Measurements from ENCODE around the gene IGSF11. TPM values are rescaled to one million over a fixed set of nuclear protein-coding genes. Genes with fewer than 3 reads are reported as not detected.

The IGSF11 gene
- total RNA-seq, 1 experiment from 2014 or later, result 0.71 TPM

DNA sequence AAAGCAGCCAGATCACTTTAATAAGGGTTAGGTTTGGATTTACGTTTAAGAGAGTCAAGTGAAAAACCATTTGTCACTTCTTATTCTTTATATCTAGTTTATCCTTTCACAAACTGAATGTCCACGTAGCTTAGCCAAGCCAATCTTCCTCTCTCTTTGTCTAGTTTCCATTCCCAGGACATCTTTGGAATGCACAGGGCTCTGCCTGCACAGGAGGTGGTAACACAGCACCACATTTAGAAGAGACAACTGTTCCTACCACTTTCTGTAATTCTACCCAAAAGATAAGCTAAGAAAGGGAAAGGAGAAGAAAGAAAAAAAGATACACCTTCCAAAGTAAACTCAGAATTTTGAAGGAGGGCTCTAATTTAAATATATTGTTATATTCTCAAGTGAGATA is 67.9 kb downstream of the IGSF11 start:
- in situ Hi-C loops (cut with HindIII; ENCODE audit: low pct_unique_long_range_greater_than_20kb, low sequenced_read_pairs), result no loop called here

DNA sequence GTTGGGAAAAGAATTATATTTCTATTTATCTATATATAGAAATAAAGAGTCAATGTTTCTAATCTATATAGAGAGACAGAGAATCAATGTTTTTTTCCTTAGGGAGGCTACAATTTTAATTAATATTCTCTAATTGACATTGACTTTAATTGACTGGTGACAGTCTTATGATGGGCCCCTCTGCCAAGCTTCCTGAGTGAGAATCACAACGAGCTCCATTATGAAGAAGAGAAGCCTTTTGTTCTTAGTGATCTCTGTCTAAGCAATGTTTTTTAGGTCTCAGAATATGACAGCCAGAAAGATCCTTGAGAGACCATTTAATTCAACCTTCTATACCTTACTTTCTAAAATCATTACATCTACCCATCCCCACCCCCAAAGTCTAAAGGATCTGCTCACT is 70.9 kb downstream of the IGSF11 start:
- DNase-seq (ENCODE audit: low read depth), result no peak
- in situ Hi-C loops (cut with HindIII; ENCODE audit: low pct_unique_long_range_greater_than_20kb, low sequenced_read_pairs), result no loop called here

More for the DNA sequence above, 67.9 kb downstream of the IGSF11 start:
- no peak for DNase-seq (ENCODE audit: low read depth)

DNA sequence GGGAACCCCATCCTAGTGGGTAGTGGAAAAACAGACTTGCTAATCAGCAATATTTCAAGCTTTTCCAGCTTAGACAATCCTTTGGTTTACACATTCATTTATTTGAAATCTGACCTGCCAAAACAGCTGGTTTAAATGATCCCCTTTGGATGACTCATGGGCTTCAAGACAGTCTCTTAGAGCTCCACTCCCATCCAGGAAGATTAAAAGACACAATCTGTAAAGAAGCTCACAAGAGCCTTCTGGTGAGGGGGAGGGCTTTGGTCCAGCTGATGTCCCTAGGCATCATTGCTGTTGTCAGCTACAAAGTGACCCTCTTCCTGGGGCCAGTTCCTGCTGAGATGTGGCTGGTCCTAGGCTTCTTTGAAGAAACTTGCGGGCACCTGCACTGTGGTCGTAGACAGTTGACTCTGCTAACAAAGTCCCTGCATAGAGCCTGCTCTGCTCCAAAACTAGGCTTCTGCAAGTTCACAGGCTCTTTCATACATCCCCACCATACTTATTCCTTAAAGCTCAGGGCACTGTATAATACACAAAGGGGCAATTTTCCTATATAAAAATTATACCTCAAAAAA is 73.7 kb downstream of the IGSF11 start:
- DNase-seq (ENCODE audit: low read depth), result no peak
- in situ Hi-C loops (cut with HindIII; ENCODE audit: low pct_unique_long_range_greater_than_20kb, low sequenced_read_pairs), result no loop called here

DNA sequence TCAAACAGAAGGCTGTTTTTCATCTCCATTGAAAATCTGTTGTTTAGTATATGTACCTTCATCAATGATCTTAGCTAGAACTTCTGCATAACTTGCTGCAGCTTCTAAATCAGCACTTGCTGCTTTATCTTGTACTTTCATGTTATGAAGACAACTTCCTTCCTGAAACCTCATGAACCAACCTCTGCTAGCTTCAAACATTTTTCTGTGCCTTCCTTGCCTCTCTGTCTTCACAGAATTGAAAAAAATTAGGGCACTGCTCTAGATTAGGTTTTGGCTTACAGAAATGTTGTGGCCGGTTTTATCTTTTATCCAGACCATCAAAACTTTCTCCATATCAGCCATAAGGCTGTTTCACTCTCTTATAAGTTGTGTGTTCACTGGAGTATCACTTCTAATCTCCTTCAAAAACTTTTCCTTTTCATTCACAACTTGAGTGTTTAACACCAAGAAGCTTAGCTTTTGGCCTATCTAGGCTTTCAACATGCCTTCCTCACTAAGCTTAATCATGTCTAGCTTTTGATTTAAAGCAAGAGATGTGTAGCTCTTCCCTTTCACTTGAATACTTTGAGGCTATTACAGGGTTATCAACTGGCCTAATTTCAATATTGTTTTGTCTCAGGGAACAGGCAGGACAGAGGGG is 78.6 kb downstream of the IGSF11 start:
- no peak for DNase-seq (ENCODE audit: low read depth)
- in situ Hi-C loops (cut with HindIII; ENCODE audit: low pct_unique_long_range_greater_than_20kb, low sequenced_read_pairs), result no loop called here

DNA sequence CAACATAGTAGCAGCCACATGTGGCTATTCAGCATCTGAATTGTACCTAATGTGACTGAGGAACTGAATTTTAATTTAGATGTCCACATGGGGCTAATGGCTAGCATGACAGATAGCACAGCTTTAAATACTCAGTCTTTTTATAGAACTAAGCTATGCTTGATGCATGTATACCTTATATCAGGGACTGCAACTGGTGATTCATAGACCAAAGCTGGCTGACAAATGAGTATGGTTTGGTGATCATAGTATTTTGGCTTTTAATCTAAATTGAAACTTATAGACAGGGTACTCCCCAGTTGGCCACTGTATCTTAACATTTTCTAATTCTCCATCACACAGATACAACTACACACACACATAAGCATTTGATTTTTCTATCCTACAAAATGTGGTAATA is 83.6 kb downstream of the IGSF11 start:
- in situ Hi-C loops (cut with HindIII; ENCODE audit: low pct_unique_long_range_greater_than_20kb, low sequenced_read_pairs), result no loop called here
- DNase-seq (ENCODE audit: low read depth), result no peak

DNA sequence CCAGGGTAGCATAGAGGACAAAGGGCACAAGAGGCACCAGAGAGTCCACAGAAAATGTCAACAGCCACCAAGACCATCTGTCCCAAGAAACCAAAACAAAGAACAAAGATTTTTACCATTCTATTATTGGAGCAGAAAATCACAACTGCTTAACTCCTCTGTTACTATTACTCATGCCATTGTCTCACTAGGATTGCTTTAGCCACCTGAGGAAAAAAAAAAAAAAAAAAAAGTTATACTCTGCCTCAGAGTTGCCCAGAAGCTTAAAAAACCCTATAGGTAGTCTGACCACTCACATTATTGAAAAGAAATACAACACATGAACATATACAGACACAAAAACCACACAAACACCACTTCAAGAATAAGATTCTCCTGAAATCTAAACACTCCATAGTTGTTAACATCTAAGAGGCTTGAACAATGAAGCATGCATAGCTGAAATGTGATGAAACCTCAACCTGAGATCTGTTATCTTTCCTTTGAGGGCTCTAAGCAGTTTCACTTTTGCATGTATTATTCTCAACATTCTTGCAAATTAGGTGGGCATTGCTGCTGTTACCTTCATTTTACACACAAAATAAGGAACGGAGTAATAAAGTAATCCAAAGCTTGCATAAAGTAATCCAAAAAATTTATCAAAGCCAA is 85.4 kb downstream of the IGSF11 start:
- in situ Hi-C loops (cut with HindIII; ENCODE audit: low pct_unique_long_range_greater_than_20kb, low sequenced_read_pairs), result no loop called here
- DNase-seq (ENCODE audit: low read depth), result no peak

DNA sequence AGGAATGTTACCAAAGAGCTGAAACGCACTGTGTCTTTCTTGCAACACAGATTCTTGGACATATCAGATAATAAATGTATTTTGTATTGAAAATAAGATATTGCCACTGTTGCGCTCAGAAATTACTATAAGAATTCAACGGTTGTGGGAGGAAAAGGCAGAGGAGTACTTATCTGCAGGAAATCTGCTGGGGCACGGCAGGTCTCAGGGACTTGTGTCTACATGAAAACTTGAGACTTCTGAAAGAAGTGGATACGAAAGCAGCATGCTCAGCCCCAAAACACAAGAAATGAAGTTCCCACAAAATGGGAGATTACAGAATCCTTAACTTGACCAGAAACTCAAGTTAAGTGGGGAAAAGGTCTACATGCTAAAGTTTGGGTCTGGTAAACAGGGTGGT is 86.5 kb downstream of the IGSF11 start:
- DNase-seq (ENCODE audit: low read depth), result no peak
- in situ Hi-C loops (cut with HindIII; ENCODE audit: low pct_unique_long_range_greater_than_20kb, low sequenced_read_pairs), result no loop called here

DNA sequence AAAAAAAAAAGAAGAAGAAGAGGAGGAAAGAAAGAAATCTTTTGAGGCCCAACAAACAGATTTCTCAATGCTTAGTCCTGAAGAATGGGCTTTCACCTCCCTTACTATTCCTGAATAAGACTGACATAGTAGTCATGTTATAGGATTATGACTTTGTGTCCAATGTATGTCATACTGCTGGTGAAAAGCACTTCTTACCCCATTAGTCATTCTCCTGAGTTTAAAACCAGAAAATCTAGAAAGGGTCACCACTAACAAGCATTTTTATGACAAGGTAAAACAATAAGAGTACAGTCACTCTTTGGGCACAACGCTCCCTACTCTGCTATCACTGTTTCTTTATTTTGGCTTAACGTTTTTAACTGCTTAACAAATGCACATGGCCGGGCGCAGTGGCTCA is 88.2 kb downstream of the IGSF11 start:
- DNase-seq (ENCODE audit: low read depth), result no peak
- in situ Hi-C loops (cut with HindIII; ENCODE audit: low pct_unique_long_range_greater_than_20kb, low sequenced_read_pairs), result no loop called here

DNA sequence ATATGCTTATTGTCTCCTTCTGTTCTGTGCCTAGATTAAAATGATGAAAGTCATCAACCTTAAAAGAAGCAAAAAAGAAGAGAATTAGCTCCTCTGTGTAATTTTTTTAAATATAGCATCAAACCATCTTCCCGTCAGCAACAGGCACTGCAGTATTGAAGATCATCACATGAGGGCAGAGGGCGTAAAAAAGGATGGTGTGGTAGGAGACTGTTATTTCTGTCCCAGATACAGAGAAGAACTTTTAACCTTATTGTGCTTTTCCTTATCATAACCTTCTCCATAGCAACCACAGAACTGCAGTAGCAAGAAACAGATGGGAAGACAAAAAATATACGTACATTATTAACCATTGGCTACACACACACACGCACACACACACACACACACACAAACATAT is 88.8 kb downstream of the IGSF11 start:
- in situ Hi-C loops (cut with HindIII; ENCODE audit: low pct_unique_long_range_greater_than_20kb, low sequenced_read_pairs), result no loop called here
- no peak for DNase-seq (ENCODE audit: low read depth)

DNA sequence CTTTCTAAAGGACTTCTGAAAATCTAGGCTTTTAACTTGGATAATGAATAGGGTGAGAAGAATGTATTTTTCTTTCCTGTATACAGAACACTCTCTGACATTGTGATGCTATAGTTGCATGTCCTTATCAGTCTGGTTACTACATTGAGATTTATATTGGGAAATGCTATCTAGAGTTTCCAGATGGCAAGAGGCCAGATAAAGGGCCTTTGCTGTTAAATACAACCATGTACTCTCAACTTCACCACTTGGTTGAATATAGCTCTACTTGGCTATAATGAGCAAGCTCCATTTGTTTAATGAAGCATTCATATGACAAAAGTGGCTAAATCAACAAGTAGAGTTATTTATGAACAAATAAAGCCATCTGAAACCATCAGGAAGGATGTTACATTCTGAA is 91.0 kb downstream of the IGSF11 start:
- no peak for DNase-seq (ENCODE audit: low read depth)
- in situ Hi-C loops (cut with HindIII; ENCODE audit: low pct_unique_long_range_greater_than_20kb, low sequenced_read_pairs), result no loop called here

DNA sequence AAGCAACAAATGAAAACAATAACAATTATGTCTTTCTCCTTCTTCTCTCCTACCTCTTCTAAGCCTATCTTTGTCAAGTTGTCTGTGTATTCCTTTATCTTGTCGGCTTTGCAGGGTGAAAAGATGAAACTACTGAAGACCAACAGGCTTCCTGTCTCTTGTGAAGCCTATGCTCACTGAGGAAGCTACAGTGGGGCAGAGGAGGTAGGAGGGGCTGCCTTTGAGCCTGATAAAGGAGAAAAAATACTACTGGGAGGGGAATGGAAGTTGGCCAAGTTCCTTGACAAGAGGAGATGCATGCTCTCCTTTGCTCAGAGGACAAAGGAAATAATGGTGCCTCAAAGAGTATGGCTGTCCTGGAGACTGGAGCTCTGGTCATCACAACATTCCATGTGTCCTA is 92.0 kb downstream of the IGSF11 start:
- in situ Hi-C loops (cut with HindIII; ENCODE audit: low pct_unique_long_range_greater_than_20kb, low sequenced_read_pairs), result no loop called here
- DNase-seq (ENCODE audit: low read depth), result no peak

DNA sequence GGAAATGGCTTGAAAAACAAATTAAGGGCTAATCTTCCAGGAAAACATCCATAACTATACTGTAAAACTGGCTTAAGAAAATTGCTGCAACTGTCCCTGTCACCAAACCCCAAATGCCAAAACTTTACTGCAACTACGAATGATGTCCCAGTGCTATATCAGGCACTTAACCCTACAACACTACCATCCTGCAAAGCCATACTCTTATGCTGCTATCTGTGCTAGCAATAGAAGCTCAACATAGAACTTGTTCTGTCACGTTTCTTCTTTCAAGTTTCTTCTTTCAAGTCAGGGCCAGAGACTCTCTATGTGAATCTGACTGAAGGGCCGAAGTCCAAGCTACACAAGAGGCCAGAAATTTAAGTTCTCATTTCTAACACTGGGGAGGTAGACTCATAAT is 92.5 kb downstream of the IGSF11 start:
- no peak for DNase-seq (ENCODE audit: low read depth)
- in situ Hi-C loops (cut with HindIII; ENCODE audit: low pct_unique_long_range_greater_than_20kb, low sequenced_read_pairs), result no loop called here

DNA sequence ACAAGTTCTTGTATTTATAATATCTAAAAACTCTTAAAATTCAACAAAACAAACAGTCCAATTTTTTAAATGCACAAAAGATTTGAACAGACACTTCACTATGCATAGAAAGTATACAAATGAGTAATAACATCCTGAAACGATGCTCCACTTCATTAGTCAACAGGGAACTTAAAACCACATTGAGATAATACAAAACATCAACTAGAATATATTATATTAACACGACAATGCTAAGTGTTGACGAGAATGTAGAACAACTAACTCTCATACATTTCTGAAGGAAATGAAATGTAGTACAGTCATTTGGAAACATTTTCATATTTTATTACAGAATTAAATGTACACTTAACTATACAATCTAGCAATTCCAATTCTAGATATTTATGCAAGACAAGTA is 93.4 kb downstream of the IGSF11 start:
- no peak for DNase-seq (ENCODE audit: low read depth)
- in situ Hi-C loops (cut with HindIII; ENCODE audit: low pct_unique_long_range_greater_than_20kb, low sequenced_read_pairs), result no loop called here

DNA sequence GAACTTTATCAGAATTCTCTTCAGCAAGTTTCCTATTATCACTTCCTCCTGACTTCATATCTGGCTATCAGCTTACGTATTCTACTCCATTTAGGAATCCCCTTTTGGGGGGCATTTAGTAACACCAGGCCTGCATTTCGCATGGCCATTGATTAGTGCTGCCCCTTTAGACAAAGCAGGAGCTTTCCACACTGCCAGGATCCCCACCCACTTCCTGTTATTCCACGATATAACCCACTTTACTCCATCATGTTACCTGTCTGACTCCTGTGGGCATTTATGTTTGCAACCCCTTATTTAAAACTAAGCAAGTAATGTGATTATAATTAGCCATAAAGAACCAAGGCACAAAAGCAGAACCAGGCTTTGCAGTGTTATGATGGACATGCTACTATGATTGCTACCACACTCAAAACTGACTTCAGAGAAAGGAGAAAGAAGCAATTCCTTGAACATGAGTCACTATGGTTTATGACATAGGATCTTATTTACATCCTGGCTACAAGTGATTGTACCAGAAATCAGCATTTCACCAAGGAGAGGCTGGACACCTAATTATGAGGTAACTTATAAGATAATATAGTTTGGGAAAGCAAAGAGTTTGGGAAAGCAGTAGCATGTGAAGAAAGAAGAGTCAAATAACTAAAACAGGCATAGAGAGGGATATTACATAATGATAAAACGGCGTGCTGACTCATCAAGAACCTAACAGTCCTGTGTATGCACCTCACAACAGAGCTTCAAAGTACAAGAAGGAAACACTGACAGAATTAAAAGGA is 96.3 kb downstream of the IGSF11 start:
- DNase-seq (ENCODE audit: low read depth), result peak; percentile 54
- in situ Hi-C loops (cut with HindIII; ENCODE audit: low pct_unique_long_range_greater_than_20kb, low sequenced_read_pairs), result no loop called here

DNA sequence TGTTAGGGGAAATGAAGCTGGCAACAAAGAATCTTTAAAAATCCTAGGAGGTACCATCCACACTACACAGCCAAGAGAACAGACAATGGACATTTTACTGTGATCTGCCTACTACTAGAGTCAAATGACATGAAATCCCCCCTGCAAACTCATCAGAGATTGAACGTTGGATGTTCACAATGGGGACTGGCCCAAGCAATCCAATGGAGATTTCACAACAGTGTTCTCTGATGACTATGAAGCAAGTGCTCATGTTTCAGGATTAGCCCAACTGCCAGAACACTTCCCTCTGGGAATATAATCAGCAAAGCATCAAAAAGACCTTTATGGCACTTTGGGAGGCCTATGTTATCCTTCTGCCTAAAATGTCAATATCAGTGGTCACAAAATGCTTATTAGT is 97.8 kb downstream of the IGSF11 start:
- no peak for DNase-seq (ENCODE audit: low read depth)
- in situ Hi-C loops (cut with HindIII; ENCODE audit: low pct_unique_long_range_greater_than_20kb, low sequenced_read_pairs), result no loop called here

DNA sequence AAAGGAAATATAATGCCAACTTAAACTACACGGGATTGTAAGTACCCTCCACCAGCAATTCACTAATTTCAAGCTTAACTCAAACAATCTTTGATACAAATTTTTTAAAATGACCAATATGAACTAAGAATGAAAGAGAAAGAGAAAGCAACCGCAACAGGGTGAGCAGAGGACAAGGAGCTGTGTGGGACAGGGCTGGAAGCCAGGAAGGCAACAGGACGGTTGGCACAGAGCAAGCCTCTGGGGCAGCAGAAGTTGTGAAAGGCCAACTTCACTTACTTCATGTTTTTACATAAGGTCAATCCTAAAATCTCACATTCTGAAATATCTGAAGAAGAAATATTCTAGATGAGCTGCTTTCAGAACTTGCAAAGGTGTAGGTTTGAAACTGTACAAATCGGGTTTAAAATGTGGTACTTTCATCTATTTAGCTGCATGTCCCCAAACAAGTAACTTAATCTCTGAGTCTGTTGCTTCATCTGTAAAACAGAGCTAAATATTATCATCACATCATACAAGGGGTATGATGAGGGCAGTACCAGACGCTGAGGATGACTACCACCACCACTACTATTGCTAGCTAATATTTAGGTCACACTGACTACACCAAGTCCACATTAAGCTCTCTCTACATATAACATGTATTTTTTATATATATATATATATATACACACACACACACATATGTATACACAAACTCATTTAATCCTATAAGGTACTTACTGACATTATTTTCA is 101.7 kb downstream of the IGSF11 start:
- DNase-seq (ENCODE audit: low read depth), result no peak
- in situ Hi-C loops (cut with HindIII; ENCODE audit: low pct_unique_long_range_greater_than_20kb, low sequenced_read_pairs), result no loop called here

DNA sequence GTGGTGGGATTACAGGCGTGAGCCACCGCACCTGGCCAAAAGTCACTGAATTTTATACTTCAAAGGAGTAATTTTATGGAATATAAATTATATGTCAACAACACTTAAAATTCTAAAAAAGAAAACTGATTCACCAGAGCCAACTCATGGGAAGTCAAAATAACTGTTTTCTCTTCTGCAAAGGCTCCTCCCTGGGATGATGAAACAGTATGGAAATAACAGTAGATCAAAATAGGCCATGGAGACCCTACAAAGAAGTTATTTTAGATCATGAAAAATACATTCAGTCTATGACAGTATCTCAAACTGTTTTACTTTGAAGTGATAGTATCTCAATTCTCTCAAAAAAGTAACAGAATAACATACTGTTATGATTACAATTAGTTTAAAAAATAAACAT is 102.7 kb downstream of the IGSF11 start:
- no peak for DNase-seq (ENCODE audit: low read depth)
- in situ Hi-C loops (cut with HindIII; ENCODE audit: low pct_unique_long_range_greater_than_20kb, low sequenced_read_pairs), result no loop called here

DNA sequence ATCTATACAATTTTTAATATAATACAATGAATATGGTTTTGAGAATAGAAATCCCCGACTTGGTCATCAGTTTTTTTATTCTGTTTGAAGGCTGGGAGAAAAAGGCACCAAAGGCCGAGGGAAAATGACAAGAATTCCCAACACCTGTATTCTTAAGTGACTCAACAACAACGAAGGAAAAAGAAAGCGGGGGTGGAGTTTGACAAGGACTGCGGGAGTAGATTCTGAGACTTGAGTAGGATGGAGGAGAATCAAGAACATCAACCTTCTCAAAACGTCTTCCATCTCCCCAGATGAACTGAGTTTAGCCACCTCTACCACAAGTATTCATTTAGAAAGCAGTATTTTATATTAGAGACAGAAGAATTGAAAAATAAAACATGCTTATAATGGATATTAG is 107.2 kb downstream of the IGSF11 start:
- DNase-seq (ENCODE audit: low read depth), result no peak
- in situ Hi-C loops (cut with HindIII; ENCODE audit: low pct_unique_long_range_greater_than_20kb, low sequenced_read_pairs), result no loop called here

DNA sequence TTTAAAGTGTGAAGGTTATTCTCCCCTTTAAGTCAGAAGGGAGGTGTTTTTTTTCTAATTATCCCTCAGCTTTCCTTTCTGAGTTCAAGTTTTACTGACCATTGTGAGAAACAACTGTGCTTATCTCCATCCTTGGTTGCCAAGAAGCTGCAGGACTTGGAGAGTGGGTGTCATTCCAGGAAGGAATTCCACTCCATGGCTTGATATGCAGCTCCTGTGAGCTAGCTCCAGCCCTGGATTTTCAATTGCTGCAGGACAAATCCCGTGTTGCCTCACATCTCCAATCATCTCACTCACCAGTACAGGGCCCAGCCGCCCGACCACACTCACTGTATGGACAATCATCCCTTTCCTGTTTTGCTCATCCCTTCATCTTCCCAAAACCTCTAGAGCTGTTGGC is 122.5 kb downstream of the IGSF11 start:
- DNase-seq (ENCODE audit: low read depth), result no peak
- in situ Hi-C loops (cut with HindIII; ENCODE audit: low pct_unique_long_range_greater_than_20kb, low sequenced_read_pairs), result no loop called here

Measured in Caki2 (cell line).